Activated CD4-positive, alpha-beta T cell treated with anti-CD3 and anti-CD28 coated beads, Interleukin-2, amount 10 ng/mL, durations not matched to agents 24 days and 14 days (primary cell): ENCODE results near the gene CTCFL. TPM values are rescaled to one million over a fixed set of nuclear protein-coding genes. Genes with fewer than 3 reads are reported as not detected.

Experiments used
- DNase-seq: peaks from one replicate; pipeline ENCODE4 v3.0.0; 2022
- H3K27ac Mint-ChIP-seq: one replicate; pipeline ENCODE4 v1.8.0; 2022; ENCODE audit warnings: mild to moderate bottlenecking, mixed read lengths
- H3K27me3 Mint-ChIP-seq: one replicate; pipeline ENCODE4 v1.8.0; 2022; ENCODE audit warnings: mixed read lengths
- H3K36me3 Mint-ChIP-seq: one replicate; pipeline ENCODE4 v1.8.0; 2022; ENCODE audit warnings: low read depth, mild to moderate bottlenecking, mixed read lengths
- H3K4me1 Mint-ChIP-seq: one replicate; pipeline ENCODE4 v1.8.0; 2021; ENCODE audit warnings: mixed read lengths
- H3K4me3 Mint-ChIP-seq: one replicate; pipeline ENCODE4 v1.8.0; 2022; ENCODE audit warnings: mild to moderate bottlenecking, moderate library complexity, mixed read lengths
- H3K9me3 Mint-ChIP-seq: one replicate; pipeline ENCODE4 v1.8.0; 2021; ENCODE audit warnings: mixed read lengths
- intact Hi-C: fragments of 100-400 bp; cut with micrococcal nuclease; formaldehyde crosslinking; loops from one replicate; pipeline ENCODE4 v1.15.1; 2023
- total RNA-seq: library from RNA; stranded (reverse); gene quantifications from 2 replicates; pipeline ENCODE4 v1.2.3, GENCODE V29; 2022

The CTCFL gene
- total RNA-seq, 1 donor from 2014 or later = not detected

DNA sequence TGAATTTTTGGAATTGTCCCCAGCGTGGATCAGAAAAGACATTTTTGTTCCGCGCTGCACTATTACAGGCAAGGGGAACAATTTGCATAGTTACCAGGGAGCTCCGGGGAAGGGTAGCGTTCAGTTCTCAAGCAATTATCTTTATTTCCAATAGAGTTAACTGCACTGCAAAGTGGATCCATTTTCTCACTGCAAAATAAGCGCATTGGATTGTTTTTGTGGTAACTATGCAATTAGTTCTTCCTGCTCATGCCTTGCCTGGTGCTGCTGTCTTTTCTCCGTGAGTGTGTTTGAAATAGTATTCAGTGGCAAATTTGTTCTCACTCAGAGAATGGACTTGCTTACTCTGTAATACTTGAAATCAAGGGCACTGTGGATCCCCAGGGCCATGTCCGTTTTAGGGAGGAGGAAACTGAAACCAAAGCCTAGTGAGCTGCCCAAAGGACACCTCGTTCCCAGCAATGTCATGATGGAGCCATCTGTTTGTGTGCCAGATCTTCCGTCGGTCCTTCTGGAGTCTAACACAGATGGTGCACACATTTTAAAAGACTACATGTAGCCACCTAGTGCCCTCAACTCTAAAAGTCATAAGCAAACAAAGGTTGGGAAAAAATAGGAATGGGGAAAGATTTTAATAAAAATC, 28.6 kb upstream of the CTCFL start:
- Mint-ChIP-seq H3K4me3 (no peak overlapping the region), H3K27ac (no peak overlapping the region), H3K4me1 (no peaks in the 10 kb centered on the region), H3K36me3 (no peaks in the 10 kb centered on the region), H3K27me3 (peaks cover 8% of the 10 kb centered on the region), H3K9me3 (no peaks in the 10 kb centered on the region)
- no peak for DNase-seq
- intact Hi-C loops = no loop called here

DNA sequence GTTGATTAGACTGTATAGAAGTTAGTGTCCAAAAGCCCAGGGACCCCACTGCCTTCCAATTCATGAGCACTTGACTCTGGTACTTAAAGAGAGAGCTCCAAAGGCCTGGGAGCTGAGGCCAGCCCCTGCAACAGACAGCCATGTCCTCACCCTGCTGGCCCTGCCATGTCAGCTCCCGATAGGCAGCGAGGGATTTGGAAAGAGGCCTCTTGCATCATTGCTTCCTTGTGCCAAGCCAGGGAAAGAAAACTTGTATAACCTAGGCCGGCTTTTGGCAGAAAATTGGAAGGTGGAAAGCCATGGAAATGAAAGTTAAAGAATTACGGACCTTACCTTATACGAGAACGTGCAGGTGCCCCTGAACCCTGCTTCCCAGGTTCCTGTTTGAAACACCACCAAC, 27.5 kb upstream of the CTCFL start:
- no peak overlapping the region for H3K27ac Mint-ChIP-seq
- H3K9me3 Mint-ChIP-seq = no peaks in the 10 kb centered on the region
- H3K4me1 Mint-ChIP-seq = no peaks in the 10 kb centered on the region
- peaks cover 8% of the 10 kb centered on the region for H3K27me3 Mint-ChIP-seq
- no peaks in the 10 kb centered on the region for H3K36me3 Mint-ChIP-seq
- no peak overlapping the region for H3K4me3 Mint-ChIP-seq
- intact Hi-C loops = no loop called here
- DNase-seq = no peak

DNA sequence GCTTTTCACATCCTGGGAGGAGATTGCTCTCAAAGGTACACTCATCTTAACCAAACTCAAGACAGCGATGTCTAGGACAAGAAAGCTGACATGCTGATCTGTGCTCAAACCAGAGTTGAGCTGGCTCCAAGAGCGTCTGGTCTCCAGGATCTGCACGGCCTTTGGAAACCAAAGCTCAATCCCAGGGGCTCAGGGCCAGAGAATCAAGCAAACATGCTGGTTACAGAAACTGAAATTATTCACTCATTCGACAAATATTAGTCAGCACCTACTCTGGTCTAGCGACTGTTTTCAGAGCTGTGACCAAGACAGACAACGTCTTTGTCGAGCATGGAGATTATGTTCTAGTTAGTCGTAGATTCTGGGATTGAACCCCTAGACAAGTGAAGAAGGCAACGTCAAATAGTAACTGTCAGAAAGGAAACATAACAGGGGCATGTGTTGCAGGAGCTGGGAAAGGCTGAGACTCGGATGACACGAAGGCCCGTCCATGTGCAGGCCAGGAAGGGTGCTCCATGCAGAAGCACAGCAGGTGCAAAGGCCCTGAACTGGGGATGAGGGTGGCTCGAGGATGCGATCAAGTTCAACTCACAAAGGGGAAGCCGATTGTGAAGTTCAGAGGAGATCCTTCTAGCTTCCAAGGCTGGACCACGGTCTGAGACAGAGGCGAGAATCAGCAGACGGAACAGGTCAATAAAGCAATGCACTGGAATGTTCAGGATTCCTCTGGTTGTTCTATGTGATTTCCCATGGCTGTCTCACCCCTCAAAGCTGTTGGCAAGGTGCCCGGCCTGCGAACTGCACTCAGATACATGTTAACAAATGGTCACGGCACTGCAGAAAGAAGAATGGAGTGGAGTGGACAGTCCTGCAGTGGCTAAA, 23.5 kb upstream of the CTCFL start:
- Mint-ChIP-seq H3K36me3 (no peaks in the 10 kb centered on the region), H3K27ac (no peak overlapping the region), H3K4me3 (no peak overlapping the region), H3K27me3 (peaks cover 5% of the 10 kb centered on the region), H3K9me3 (no peaks in the 10 kb centered on the region), H3K4me1 (no peaks in the 10 kb centered on the region)
- no peak for DNase-seq
- intact Hi-C loops = no loop called here

DNA sequence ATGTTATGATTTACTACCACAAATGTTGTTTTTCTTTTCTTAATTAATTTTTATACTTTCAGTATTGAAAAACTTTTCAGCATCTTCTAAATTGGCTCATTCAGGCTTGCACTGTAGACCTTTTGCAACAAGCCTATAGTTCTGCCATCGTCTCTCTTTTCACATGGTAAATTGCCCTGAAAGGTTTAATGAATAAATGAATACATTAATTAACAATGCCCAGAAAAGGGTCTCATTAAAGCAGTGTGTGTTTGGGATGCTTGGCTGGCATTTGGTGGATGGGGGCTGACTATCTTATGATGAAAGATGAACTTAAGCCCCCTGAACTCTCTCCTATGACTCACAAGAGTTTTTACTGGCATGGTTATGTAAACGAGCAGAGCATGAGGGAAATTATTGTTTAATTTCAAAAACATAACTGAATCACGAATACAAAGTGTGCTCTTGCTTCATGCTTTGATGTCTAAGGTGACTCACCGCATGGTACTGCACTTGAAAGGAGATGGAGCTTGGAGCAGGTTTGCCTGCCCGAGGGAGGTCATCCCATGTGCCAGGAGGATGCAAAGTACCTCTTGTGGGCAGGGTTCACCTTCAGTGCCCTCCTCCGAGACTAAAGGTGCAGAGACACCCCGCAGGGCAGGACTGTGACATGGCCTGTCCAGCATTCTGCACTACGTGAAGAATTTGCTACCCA, 22.2 kb upstream of the CTCFL start:
- Mint-ChIP-seq H3K4me1 (no peaks in the 10 kb centered on the region), H3K36me3 (no peaks in the 10 kb centered on the region), H3K4me3 (no peak overlapping the region), H3K9me3 (no peaks in the 10 kb centered on the region), H3K27ac (no peak overlapping the region), H3K27me3 (peaks cover 5% of the 10 kb centered on the region)
- intact Hi-C loops = no loop called here
- no peak for DNase-seq

DNA sequence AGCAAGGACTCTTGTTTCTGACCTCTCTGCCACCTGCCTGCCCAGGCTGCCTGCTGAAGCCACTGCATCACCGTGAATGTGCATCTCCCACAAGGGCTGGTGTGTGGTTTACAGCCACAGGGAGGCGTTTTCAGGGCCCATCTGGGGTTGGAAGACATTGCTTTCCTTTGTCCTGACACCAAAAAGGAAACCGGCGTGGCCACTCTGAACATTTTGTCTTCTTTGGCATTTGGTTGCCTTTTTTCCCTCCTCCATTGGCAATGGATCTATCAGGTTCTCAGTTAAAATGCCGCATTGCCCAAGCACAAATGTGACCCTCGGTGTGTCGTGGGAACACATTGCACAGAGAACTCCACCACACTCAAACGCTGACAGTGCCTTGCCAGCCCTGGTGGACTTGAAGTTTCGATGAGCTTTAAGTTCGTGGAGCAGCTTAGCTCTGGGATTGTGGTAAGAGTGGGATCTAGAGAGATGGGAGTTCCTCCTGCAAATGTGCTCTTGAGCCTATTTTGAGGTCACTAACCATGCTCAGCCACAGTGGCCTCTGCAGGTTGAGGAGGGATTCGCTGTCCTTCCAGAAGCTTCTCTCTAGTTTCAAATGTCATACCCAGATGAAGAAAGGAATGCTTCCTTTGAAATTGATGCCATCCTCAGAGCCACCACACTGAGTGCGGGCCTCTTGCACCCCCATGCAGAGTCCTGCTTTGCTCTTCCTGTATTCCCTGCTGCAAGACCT, 21.2 kb upstream of the CTCFL start:
- Mint-ChIP-seq H3K27me3 (peaks cover 5% of the 10 kb centered on the region), H3K27ac (no peak overlapping the region), H3K4me1 (no peaks in the 10 kb centered on the region), H3K36me3 (no peaks in the 10 kb centered on the region), H3K9me3 (no peaks in the 10 kb centered on the region), H3K4me3 (no peak overlapping the region)
- intact Hi-C loops = no loop called here
- DNase-seq = no peak

DNA sequence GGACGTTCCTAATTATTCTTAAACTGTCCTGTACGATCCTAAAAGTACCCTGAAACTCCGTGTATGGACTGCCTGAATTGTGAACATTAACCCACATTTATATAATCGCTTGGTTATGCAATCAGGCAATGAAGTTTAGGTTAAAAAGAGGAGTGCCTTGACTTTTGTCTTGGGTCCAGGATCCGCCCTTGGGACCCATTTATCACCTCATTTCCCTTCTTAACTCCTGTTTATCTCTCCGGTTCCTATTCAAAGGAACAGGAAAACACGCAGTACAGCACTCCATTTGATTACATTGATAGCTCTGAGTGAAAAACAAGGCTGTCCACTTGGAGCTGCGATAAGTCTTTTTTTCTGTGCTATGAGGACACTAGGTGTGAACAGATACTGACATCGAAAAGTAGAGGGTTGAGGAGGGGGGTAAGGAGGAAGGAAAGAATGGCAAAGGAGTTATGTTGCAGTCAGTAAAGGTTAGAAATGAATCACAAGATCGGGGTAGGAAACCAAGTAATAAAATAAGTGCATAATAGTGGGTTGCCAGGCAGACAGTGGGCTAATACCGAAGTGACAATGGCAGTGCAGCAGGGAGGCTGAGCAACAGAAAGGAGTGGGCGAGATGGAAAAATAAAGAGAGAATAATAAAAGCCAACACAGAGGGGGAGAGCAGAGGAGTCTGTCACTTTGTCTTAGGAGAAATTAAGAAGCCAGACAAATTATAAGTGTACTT, 20.1 kb upstream of the CTCFL start:
- H3K27me3 Mint-ChIP-seq = peaks cover 9% of the 10 kb centered on the region
- intact Hi-C loops = no loop called here

DNA sequence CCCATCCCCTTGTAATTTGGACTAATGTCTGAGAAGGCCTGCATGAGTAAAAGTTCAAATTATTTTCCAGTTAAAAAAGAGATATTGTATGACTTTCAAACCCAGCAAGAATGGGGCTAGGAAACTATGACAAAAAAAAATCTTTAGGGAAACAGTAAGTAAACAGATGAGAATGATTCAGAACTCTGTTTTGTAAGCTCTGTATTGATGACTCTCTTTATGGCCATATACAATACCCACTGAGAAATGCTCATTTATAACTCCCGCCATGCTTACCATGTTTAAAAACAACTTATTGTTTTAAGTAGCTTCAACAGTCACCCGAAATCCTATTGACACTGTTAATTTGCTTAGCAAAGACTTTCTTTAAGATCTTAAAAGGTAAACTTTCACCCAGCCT, 18.8 kb upstream of the CTCFL start:
- no peak for DNase-seq
- Mint-ChIP-seq H3K27ac (no peak overlapping the region), H3K27me3 (peaks cover 12% of the 10 kb centered on the region), H3K9me3 (no peaks in the 10 kb centered on the region), H3K36me3 (no peaks in the 10 kb centered on the region), H3K4me3 (no peak overlapping the region), H3K4me1 (no peaks in the 10 kb centered on the region)
- intact Hi-C loops = no loop called here

More for the DNA sequence above, 20.1 kb upstream of the CTCFL start:
- H3K27ac Mint-ChIP-seq = no peak overlapping the region
- H3K9me3 Mint-ChIP-seq = no peaks in the 10 kb centered on the region
- no peak for DNase-seq
- H3K4me1 Mint-ChIP-seq = no peaks in the 10 kb centered on the region
- no peak overlapping the region for H3K4me3 Mint-ChIP-seq
- no peaks in the 10 kb centered on the region for H3K36me3 Mint-ChIP-seq

DNA sequence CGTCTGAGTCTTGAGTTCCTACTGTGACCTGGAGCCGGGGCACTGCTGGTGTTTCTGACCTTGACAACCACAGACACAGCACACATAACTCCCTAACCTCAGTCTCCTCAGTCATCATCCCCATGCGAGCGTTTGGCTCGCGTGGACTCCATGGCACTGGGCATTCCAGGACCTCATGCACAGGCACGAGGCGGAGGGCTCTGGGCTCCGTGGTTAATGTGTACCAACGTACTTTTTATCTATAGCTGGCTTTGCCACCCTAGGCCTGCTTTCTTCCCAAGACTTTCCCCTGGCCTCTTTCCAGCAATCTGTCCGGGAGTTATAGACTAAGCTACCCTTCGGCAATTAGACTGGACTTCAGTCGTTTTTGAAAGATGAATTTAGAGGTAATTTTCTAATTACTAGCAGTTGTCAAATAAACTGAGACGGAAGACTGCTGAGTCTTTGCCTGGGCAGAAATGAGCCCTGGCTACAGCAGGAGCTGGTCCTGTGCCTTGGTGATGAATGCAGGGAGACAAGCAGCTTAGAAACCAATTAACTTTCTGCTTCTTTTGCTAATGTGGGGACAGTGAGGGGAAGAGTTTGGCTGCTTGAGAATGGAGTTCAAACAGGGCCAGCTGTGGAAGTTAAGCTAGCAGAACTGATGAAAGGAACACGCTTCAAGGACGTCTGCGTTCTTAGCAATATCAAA, 16.1 kb upstream of the CTCFL start:
- Mint-ChIP-seq H3K9me3 (no peaks in the 10 kb centered on the region), H3K27me3 (peaks cover 30% of the 10 kb centered on the region), H3K36me3 (no peaks in the 10 kb centered on the region), H3K27ac (no peak overlapping the region), H3K4me3 (no peak overlapping the region), H3K4me1 (no peaks in the 10 kb centered on the region)
- intact Hi-C loops = no loop called here
- DNase-seq = no peak

DNA sequence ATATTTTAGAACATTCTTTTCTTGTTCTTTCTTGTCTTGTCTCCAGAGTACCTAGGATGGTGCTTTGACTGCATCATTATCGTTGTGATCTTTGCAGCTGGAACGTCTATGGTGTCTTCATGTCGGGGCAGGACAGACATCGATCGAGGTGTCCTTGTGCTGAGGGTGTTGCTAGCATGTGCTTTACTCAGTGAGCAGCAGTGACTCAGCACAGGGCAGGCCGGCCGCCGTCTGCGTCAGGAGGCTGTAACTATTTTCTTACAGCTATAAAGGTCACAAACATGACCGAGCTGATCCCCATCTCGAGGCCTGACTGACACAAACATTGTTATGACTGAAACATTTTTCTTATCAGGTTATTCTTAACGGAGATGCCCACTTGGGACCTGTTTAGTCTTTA, 14.9 kb upstream of the CTCFL start:
- Mint-ChIP-seq H3K4me3 (no peak overlapping the region), H3K9me3 (no peaks in the 10 kb centered on the region), H3K36me3 (no peaks in the 10 kb centered on the region), H3K4me1 (no peaks in the 10 kb centered on the region), H3K27me3 (peaks cover 36% of the 10 kb centered on the region), H3K27ac (no peak overlapping the region)
- DNase-seq = no peak
- intact Hi-C loops = no loop called here

DNA sequence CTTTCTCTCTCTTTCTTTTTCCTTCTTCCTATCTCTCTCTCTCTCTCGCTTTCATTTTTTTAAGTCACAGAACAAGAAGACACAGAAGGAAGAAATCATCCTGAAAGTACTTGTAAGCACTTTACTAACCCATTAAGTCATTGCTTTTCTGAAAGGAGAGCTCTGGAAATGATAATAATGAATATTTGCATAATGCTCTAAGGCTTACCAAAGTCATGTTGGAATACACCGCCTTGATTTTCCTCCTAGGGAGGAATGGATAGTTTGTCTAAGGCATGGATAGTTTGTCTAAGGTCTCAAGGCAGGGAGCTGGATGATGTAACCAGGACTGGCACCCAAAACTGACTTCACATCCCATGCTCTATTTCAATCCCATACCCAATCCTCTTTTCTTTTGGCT, 12.9 kb upstream of the CTCFL start:
- Mint-ChIP-seq H3K4me1 (no peaks in the 10 kb centered on the region), H3K36me3 (no peaks in the 10 kb centered on the region), H3K27ac (no peak overlapping the region), H3K4me3 (no peak overlapping the region), H3K27me3 (peaks cover 35% of the 10 kb centered on the region), H3K9me3 (no peaks in the 10 kb centered on the region)
- intact Hi-C loops = no loop called here
- no peak for DNase-seq

DNA sequence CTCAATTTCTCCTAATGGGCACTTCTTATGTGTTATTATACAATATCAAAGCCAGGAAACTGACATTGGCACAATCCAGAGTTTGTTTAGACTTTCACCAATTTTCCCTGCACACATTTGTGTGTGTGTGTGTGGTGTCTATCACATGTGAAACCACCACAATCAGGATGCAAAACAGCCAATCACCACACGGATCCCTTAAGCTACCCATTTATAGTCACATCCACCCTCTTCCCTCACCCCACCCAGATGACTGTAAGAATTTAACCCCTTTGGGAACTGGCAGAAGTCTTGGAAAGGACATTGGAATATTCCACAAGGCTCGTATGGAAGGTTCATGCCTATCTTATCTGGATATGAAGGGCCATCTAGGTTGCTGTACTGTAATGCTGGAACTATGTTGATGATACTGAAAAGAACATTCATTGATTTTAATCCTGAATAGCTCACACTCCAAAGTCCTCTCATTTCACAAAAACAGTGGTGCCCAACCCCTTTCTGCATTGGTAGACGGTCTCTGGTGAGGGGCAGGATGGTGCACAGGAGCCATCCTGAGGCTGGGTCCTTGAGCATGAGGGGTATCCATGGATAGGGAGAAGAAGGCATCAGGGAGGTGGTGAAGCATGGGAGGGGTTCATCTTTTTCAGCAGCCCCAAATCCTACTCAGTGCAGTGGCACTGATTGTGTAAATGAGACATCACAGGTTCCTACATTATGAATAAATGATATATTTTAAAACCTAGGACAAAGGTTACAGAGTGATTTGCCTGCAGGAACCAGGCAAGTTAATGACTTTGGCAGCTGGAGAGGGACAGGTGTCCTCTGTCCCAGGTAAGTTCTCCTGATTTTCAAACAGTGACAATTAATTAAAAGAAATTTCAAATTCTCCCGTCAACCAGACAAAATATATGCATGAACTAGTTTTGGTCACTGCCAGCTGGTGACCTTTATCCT, 12.1 kb upstream of the CTCFL start:
- Mint-ChIP-seq H3K4me3 (no peak overlapping the region), H3K36me3 (no peaks in the 10 kb centered on the region), H3K4me1 (no peaks in the 10 kb centered on the region), H3K27ac (no peak overlapping the region), H3K9me3 (no peaks in the 10 kb centered on the region), H3K27me3 (peaks cover 37% of the 10 kb centered on the region)
- intact Hi-C loops = no loop called here
- no peak for DNase-seq

DNA sequence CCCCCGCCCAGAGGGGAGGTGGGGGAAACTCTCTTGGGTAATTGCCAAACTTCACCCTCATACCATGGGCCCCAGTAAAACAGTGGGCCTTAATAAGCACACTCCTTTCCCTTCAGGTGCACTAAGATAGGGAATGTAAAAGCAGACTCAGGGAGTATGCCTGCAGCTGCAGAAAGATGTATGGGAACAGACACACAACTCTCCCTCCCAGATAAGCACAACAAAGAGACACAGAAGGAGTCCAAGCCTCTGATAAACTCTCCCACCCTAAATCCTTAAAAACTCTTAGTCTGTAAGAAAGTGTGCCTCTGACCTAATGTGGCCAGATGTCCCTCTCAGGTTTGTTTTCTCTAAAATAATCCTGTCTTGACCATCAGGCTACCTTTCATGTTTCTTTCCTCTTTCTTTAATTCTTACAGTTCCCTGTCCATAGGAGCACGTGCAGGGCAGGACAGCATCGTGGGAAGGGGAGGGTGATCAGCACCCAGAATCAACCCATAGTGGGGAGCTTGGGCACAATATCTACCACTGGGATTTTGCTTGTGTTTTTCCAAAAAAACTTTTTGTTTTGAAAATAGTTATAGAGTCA, 11.3 kb upstream of the CTCFL start:
- no peak overlapping the region for H3K27ac Mint-ChIP-seq
- DNase-seq = no peak
- intact Hi-C loops = no loop called here
- peaks cover 36% of the 10 kb centered on the region for H3K27me3 Mint-ChIP-seq
- H3K9me3 Mint-ChIP-seq = no peaks in the 10 kb centered on the region
- no peaks in the 10 kb centered on the region for H3K4me1 Mint-ChIP-seq
- no peak overlapping the region for H3K4me3 Mint-ChIP-seq
- no peaks in the 10 kb centered on the region for H3K36me3 Mint-ChIP-seq
